Body of pancreas (tissue), 4 donors: ENCODE data around the gene NCF4. TPM values are rescaled to one million over a fixed set of nuclear protein-coding genes. Genes with fewer than 3 reads are reported as not detected.

Source experiments
- ATAC-seq: fragments of 150-250 bp; one replicate; pipeline ENCODE4 v1.9.1; 2016
- DNase-seq, 4 donors: peaks; one replicate each; pipeline ENCODE4 v3.0.0-alpha.2; 2019
- H3K27ac ChIP-seq, 4 donors: fragments of 200-600 bp; sonication (generic); 1 replicate in 3 of 4; 2 replicates in 1 of 4; pipeline versions ENCODE4 v1.5.1 to v1.6.1; 2016 to 2019; ENCODE audit warnings: mild to moderate bottlenecking in 1 of 4, mixed read lengths in 1 of 4, moderate library complexity in 1 of 4
- H3K27me3 ChIP-seq, 2 donors: fragments of 200-600 bp; sonication (generic); one replicate each; pipeline ENCODE4 v1.6.0; 2016; ENCODE audit warnings: mild to moderate bottlenecking in 1 of 2
- H3K36me3 ChIP-seq, 2 donors: fragments of 200-600 bp; sonication (generic); replicated peaks in 1 of 2; 2 replicates each; pipeline ENCODE4 v1.5.1; 2016; ENCODE audit warnings: low read depth in 2 of 2; ENCODE audit not compliant: insufficient read depth in 1 of 2
- H3K4me1 ChIP-seq: fragments of 200-600 bp; sonication (generic); one replicate; pipeline ENCODE4 v1.6.0; 2016
- H3K4me3 ChIP-seq, 2 donors: fragments of 200-600 bp; sonication (generic); 1 replicate in 1 of 2; 2 replicates in 1 of 2; pipeline ENCODE4 v1.5.1; 2016 to 2019
- H3K9me3 ChIP-seq, 3 donors: fragments of 200-600 bp; sonication (generic); 1 replicate in 2 of 3; 2 replicates in 1 of 3; pipeline ENCODE4 v1.5.1; 2016
- CTCF ChIP-seq, 7 experiments: fragments of 450-650 bp in 4 of 7; fragments of 200-600 bp in 3 of 7; sonication (generic) in 3 of 7; IDR thresholded peaks; one replicate each; pipeline ENCODE4 v1.5.1; 2016 to 2019; ENCODE audit warnings: antibody characterized with exemption in 7 of 7
- POLR2A ChIP-seq, 3 donors: fragments of 450-650 bp; IDR thresholded peaks; one replicate each; pipeline ENCODE4 v1.6.1; 2016; ENCODE audit warnings: antibody characterized with exemption in 3 of 3, mild to moderate bottlenecking in 2 of 3
- WGBS, 2 donors: methylation state at CpG; one replicate each; pipeline ENCODE4 v1.1.5; 2017; 5-methylcytosine and 5-hydroxymethylcytosine counted together
- intact Hi-C: fragments of 100-400 bp; cut with DNase I; formaldehyde crosslinking; loops from one replicate; pipeline ENCODE4 v1.15.1; 2023
- total RNA-seq, 2 donors: library from RNA; depleted of rRNA; stranded (reverse); fragments of >200 nt; gene quantifications; one replicate each; pipeline ENCODE4 v1.1.0, GENCODE V29; 2016

The NCF4 gene
- total RNA-seq, 2 donors from 2014 or later: 5.9 to 6.0 TPM

- Histone ChIP-seq H3K36me3 (no peaks in the 10 kb centered on the region), H3K27me3 (no peaks in the 10 kb centered on the region), H3K9me3 (no peaks in the 10 kb centered on the region), H3K4me3 (no peak overlapping the region), H3K4me1 (no peaks in the 10 kb centered on the region), H3K27ac (no peak overlapping the region)
- DNase-seq (peak; percentile 89 to 93 (median 90)), ATAC-seq (peak; percentile 92)
- TF ChIP-seq CTCF (IDR thresholded peaks at IDR 0.05) (peak; percentile 100), POLR2A (IDR thresholded peaks at IDR 0.05) (no peak)
- 2 to 4% methylated on average over 14 to 30 of the region's 30 CpGs for WGBS, 2 donors
- intact Hi-C loops: no loop called here
Observed at GRCh38 chr22:36856121-36856791, 4.5 kb upstream of the NCF4 start.

GRCh38 chr22:36856792-36857135, 4.0 kb upstream of the NCF4 start:
- no peak overlapping the region for H3K4me3 ChIP-seq
- intact Hi-C loops: no loop called here
- H3K27me3 ChIP-seq: no peaks in the 10 kb centered on the region
- H3K36me3 ChIP-seq: no peaks in the 10 kb centered on the region
- H3K4me1 ChIP-seq: no peaks in the 10 kb centered on the region
- 47 to 50% methylated on average over 8 of the region's 8 CpGs for WGBS, 2 donors
- no peak for TF ChIP-seq POLR2A (IDR thresholded peaks at IDR 0.05)
- ATAC-seq (no peak), DNase-seq (no peak)
- no peak overlapping the region for H3K27ac ChIP-seq
- no peaks in the 10 kb centered on the region for H3K9me3 ChIP-seq

GRCh38 chr22:36858156-36858555, 2.6 kb upstream of the NCF4 start:
- 50 to 55% methylated on average over 7 to 9 of the region's 9 CpGs for WGBS, 2 donors
- H3K4me3 ChIP-seq: no peak overlapping the region
- intact Hi-C loops: no loop called here
- H3K4me1 ChIP-seq: no peaks in the 10 kb centered on the region
- TF ChIP-seq CTCF (IDR thresholded peaks at IDR 0.05) (no peak), POLR2A (IDR thresholded peaks at IDR 0.05) (no peak)
- no peak overlapping the region for H3K27ac ChIP-seq
- H3K36me3 ChIP-seq: no peaks in the 10 kb centered on the region
- no peaks in the 10 kb centered on the region for H3K9me3 ChIP-seq
- H3K27me3 ChIP-seq: no peaks in the 10 kb centered on the region
- no peak for ATAC-seq
- DNase-seq: no peak

- no peaks in the 10 kb centered on the region for H3K4me1 ChIP-seq
- ATAC-seq: no peak
- no peaks in the 10 kb centered on the region for H3K9me3 ChIP-seq
- 70 to 88% methylated on average over 2 of the region's 2 CpGs for WGBS, 2 donors
- TF ChIP-seq POLR2A (IDR thresholded peaks at IDR 0.05) (no peak), CTCF (IDR thresholded peaks at IDR 0.05) (no peak)
- intact Hi-C loops: no loop called here
- no peak overlapping the region for H3K4me3 ChIP-seq
- DNase-seq: no peak
- no peak overlapping the region for H3K27ac ChIP-seq
- no peaks in the 10 kb centered on the region for H3K36me3 ChIP-seq
- H3K27me3 ChIP-seq: no peaks in the 10 kb centered on the region
Observed at GRCh38 chr22:36858966-36859365, 1.8 kb upstream of the NCF4 start.

- Histone ChIP-seq H3K4me3 (no peak overlapping the region), H3K27me3 (no peaks in the 10 kb centered on the region), H3K4me1 (no peaks in the 10 kb centered on the region), H3K27ac (no peak overlapping the region), H3K9me3 (no peaks in the 10 kb centered on the region), H3K36me3 (no peaks in the 10 kb centered on the region)
- no peak for DNase-seq
- no peak for TF ChIP-seq POLR2A (IDR thresholded peaks at IDR 0.05)
- no peak for TF ChIP-seq CTCF (IDR thresholded peaks at IDR 0.05)
- ATAC-seq: no peak
- intact Hi-C loops: loop anchor here (5.0 to 10.0 kb wide), 2 partner anchors 195 to 313 kb away; partner anchors contain the start of gene KCTD17
- 55 to 63% methylated on average over 6 of the region's 6 CpGs for WGBS, 2 donors
Observed at GRCh38 chr22:36860017-36860416, 789 bp upstream of the NCF4 start.
